Cardiac muscle cell (in vitro differentiated cells and primary cell): Measurements from ENCODE around the gene CHST7. TPM values are rescaled to one million over a fixed set of nuclear protein-coding genes. Genes with fewer than 3 reads are reported as not detected.

Experiments
- DNase-seq, 2 donors: peaks; one replicate each; pipeline versions ENCODE4 v3.0.0 to v3.0.0-alpha.2; 2010 to 2017; ENCODE audit warnings: low read depth in 1 of 2, low spot score in 1 of 2
- H3K27ac ChIP-seq: fragments of 200-600 bp; sonication (generic); 2 replicates; pipeline ENCODE4 v1.5.1; 2016
- H3K27me3 ChIP-seq: fragments of 200-600 bp; sonication (generic); 2 replicates; pipeline ENCODE4 v1.6.0; 2016; ENCODE audit warnings: control low read depth
- H3K36me3 ChIP-seq: fragments of 200-600 bp; sonication (generic); 2 replicates; pipeline ENCODE4 v1.5.1; 2016; ENCODE audit warnings: control low read depth
- H3K4me1 ChIP-seq: fragments of 200-600 bp; sonication (generic); 2 replicates; pipeline ENCODE4 v1.8.1; 2017; ENCODE audit warnings: low read depth, mild to moderate bottlenecking, mixed run types
- H3K4me3 ChIP-seq: fragments of 200-600 bp; sonication (generic); 2 replicates; pipeline ENCODE4 v1.5.1; 2016; ENCODE audit warnings: mild to moderate bottlenecking
- H3K9me3 ChIP-seq: fragments of 200-600 bp; sonication (generic); 2 replicates; pipeline ENCODE4 v1.5.1; 2017; ENCODE audit warnings: low read depth, mild to moderate bottlenecking, control low read depth
- CTCF ChIP-seq: IDR thresholded peaks from 2 replicates; pipeline ENCODE4 v1.5.1; 2012; ENCODE audit warnings: low read depth, mild to moderate bottlenecking, low read length
- polyA plus RNA-seq: library from polyadenylated mRNA; unstranded; fragments of >200 nt; fragmentation: Nextera tagmentation; extraction: Ambion mirVana; gene quantifications from 2 replicates; pipeline ENCODE4 v1.2.1, GENCODE V29; 2016
- total RNA-seq: library from RNA; depleted of rRNA; stranded (reverse); fragments of >200 nt; gene quantifications from 2 replicates; pipeline ENCODE4 v1.2.3, GENCODE V29; 2016

CHST7 gene
- total and polyA plus RNA-seq, 2 experiments from 2014 or later: 5.6 to 6.6 TPM

- peak within 1 kb of the TSS; percentile 90 for H3K27ac ChIP-seq
- DNase-seq: peak; percentile 91 to 93
- no peaks in the 10 kb centered on the region for H3K4me1 ChIP-seq
- peak within 1 kb of the TSS; percentile 42 for H3K4me3 ChIP-seq
- H3K36me3 ChIP-seq: no peaks in the 10 kb centered on the region
- no peaks in the 10 kb centered on the region for H3K9me3 ChIP-seq
- TF ChIP-seq CTCF: peak; percentile 21
- H3K27me3 ChIP-seq: no peaks in the 10 kb centered on the region
Measured at GRCh38 chrX:46545111-46546005, 28.2 kb upstream of the CHST7 start, which contains the start of gene ZNF674. Gene ZNF674 (minus strand): TSS chrX:46545421. CDS start chrX:46542087, 3,334 bp downstream.

GRCh38 chrX:46547857-46548256 lies 25.7 kb upstream of the CHST7 start:
- peak in 1 of 2 donors; percentile 71 for DNase-seq
- H3K9me3 ChIP-seq: no peaks in the 10 kb centered on the region
- no peak overlapping the region for H3K27ac ChIP-seq
- no peaks in the 10 kb centered on the region for H3K27me3 ChIP-seq
- TF ChIP-seq CTCF: no peak
- no peaks in the 10 kb centered on the region for H3K4me1 ChIP-seq
- H3K36me3 ChIP-seq: no peaks in the 10 kb centered on the region
- H3K4me3 ChIP-seq: no peak overlapping the region

GRCh38 chrX:46549914-46550313 lies 23.7 kb upstream of the CHST7 start:
- DNase-seq: no peak
- no peaks in the 10 kb centered on the region for H3K36me3 ChIP-seq
- no peaks in the 10 kb centered on the region for H3K27me3 ChIP-seq
- H3K4me3 ChIP-seq: no peak overlapping the region
- H3K27ac ChIP-seq: no peak overlapping the region
- H3K9me3 ChIP-seq: no peaks in the 10 kb centered on the region
- TF ChIP-seq CTCF: no peak
- no peaks in the 10 kb centered on the region for H3K4me1 ChIP-seq

GRCh38 chrX:46551494-46552128 lies 22.0 kb upstream of the CHST7 start:
- Histone ChIP-seq H3K4me1 (no peaks in the 10 kb centered on the region), H3K27me3 (no peaks in the 10 kb centered on the region), H3K27ac (peak overlapping the region; percentile 23), H3K4me3 (no peak overlapping the region), H3K36me3 (no peaks in the 10 kb centered on the region), H3K9me3 (no peaks in the 10 kb centered on the region)
- peak in 1 of 2 donors; percentile 78 for DNase-seq
- TF ChIP-seq CTCF: no peak

- Histone ChIP-seq H3K36me3 (no peaks in the 10 kb centered on the region), H3K9me3 (no peaks in the 10 kb centered on the region), H3K4me1 (no peaks in the 10 kb centered on the region), H3K27me3 (no peaks in the 10 kb centered on the region), H3K4me3 (no peak overlapping the region), H3K27ac (no peak overlapping the region)
- no peak for DNase-seq
- TF ChIP-seq CTCF: no peak
Measured at GRCh38 chrX:46553935-46554334, 19.6 kb upstream of the CHST7 start.
